ENCODE results near the gene TAGLN.
"Not testable (repeated sequence)": the region's sequence is repeated elsewhere in the genome, so short reads cannot be mapped to it uniquely, and the experiment has no call there.

GRCh38 chr11:117209351-117210125, 10.4 kb downstream of the TAGLN start:
- not testable (repeated sequence) for TF ChIP-seq CTCF (IDR thresholded peaks at IDR 0.05); MXI1 (IDR thresholded peaks at IDR 0.05; ENCODE audit: low read depth, low read length); USF2 (IDR thresholded peaks at IDR 0.05; ENCODE audit: borderline replicate concordance, low read depth, low read length); SMC3 (IDR thresholded peaks at IDR 0.05; ENCODE audit: low read depth, low read length); EP300 (IDR thresholded peaks at IDR 0.05; ENCODE audit: borderline replicate concordance in 1 of 2, low read depth in 1 of 2, low read length in 1 of 2); POLR2AphosphoS5 (IDR thresholded peaks at IDR 0.05; ENCODE audit: low read depth, low read length); MEF2A (IDR thresholded peaks at IDR 0.05; ENCODE audit: borderline replicate concordance, low read depth); CHD2 (IDR thresholded peaks at IDR 0.05; ENCODE audit: low read length, partially characterized antibody); FOXJ3 (CRISPR knock-in tag; IDR thresholded peaks at IDR 0.05); REST (IDR thresholded peaks at IDR 0.05; ENCODE audit: low read depth, low read length); JUND (IDR thresholded peaks at IDR 0.05); MAX (IDR thresholded peaks at IDR 0.05; ENCODE audit: low read depth); NRF1 (IDR thresholded peaks at IDR 0.05; ENCODE audit: low read depth, low read length); TCF12 (IDR thresholded peaks at IDR 0.05)
